Mesothelial cell of epicardium (in vitro differentiated cells): ENCODE measurements around the gene LENG1. TPM values are rescaled to one million over a fixed set of nuclear protein-coding genes. Genes with fewer than 3 reads are reported as not detected.
A peak's percentile ranks its signal among the peaks of the same experiment; 100 is the strongest.
"Not testable (repeated sequence)": the region's sequence is repeated elsewhere in the genome, so short reads cannot be mapped to it uniquely, and the experiment has no call there.

Experiments
- DNase-seq, 2 experiments: peaks; one replicate each; pipeline ENCODE4 v3.0.0; 2021; ENCODE audit warnings: low spot score in 2 of 2; ENCODE audit not compliant: unreplicated experiment in 2 of 2
- H3K27ac Mint-ChIP-seq: 2 replicates; pipeline ENCODE4 v1.8.0; 2021; ENCODE audit warnings: mixed read lengths
- H3K27me3 Mint-ChIP-seq: 2 replicates; pipeline ENCODE4 v1.8.0; 2021; ENCODE audit warnings: low read depth, mixed read lengths
- H3K36me3 Mint-ChIP-seq: 2 replicates; pipeline ENCODE4 v1.8.0; 2021; ENCODE audit warnings: mixed read lengths
- H3K4me1 Mint-ChIP-seq: 2 replicates; pipeline ENCODE4 v1.8.0; 2021; ENCODE audit warnings: mixed read lengths
- H3K4me3 Mint-ChIP-seq: 2 replicates; pipeline ENCODE4 v1.8.0; 2021; ENCODE audit warnings: mild to moderate bottlenecking, moderate library complexity, mixed read lengths
- H3K9me3 Mint-ChIP-seq: 2 replicates; pipeline ENCODE4 v1.8.0; 2021; ENCODE audit warnings: mixed read lengths
- CTCF ChIP-seq: fragments of 200-600 bp; sonication (generic); IDR thresholded peaks from one replicate; pipeline ENCODE4 v1.5.0; 2021; ENCODE audit warnings: antibody characterized with exemption; ENCODE audit not compliant: unreplicated experiment
- total RNA-seq: library from RNA; stranded (reverse); gene quantifications from 3 replicates; pipeline ENCODE4 v1.2.1, GENCODE V29; 2021

LENG1 gene
- total RNA-seq, 1 donor from 2014 or later = 6.4 TPM

DNA sequence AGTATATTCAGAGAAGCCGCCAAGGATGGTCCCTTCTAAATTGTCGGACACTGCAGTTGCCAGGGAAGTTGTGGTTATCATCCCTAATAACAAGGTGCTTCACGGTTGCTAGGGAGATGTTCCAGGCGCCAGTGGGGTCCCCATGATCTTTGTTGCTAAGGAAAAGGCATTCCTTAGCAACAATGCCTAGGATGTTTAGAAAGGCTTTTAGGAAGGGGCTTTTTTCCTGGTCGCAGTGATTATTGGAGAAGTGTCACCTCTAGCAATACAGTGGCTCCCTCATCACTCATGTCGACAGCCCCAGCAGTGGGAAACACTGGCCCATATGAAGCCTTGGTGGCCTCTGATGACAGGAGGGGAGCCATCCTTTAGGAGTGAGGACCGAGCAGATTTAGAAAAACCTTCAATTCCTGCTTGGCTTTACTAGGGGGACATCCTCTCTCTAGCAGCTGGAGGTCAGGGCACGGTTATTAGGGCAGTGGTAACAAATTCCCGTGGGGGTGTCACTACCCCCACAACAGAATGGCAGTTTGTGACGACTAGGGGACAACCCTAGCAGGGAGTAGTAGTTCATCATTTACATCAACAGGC lies 19.8 kb upstream of the LENG1 start:
- no peak overlapping the region for H3K4me3 Mint-ChIP-seq

DNA sequence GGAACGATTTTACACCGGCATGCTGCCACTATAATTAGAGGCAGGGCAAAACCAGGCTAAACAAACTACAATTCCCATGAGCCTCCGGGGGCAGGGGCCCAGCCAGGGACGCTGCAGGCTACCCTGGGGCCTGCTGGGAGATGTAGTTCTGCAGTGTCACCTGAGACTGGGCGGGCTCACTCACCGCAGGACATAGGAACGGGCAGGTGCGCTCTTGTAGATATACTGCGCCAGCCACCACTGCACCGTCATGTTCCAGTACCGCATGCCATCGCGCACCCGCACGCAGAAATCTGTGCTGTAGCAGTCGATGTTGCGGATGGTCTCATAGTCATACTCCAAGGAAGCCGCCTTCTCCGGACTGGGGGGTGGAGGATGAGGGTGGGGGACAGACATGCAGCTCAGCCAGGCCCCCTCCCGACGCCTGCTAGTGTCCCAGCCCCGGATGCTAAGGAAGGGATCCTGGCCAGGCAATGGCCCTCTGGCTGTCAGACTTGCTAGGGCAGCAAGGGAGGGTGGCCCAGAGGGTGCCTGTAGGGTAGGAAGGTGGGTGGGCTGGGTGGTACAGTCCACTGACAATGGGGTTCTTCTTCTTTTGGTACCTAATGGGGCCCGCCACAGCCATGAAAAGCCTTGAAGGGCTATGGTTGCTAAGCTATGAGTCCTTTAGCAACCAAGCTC lies 19.2 kb upstream of the LENG1 start:
- no peaks in the 10 kb centered on the region for H3K27me3 Mint-ChIP-seq

More for the DNA sequence above, 19.8 kb upstream of the LENG1 start:
- Mint-ChIP-seq H3K9me3 (no peaks in the 10 kb centered on the region), H3K36me3 (peaks cover 25% of the 10 kb centered on the region), H3K27ac (no peak overlapping the region), H3K4me1 (no peaks in the 10 kb centered on the region), H3K27me3 (no peaks in the 10 kb centered on the region)
- no peak for DNase-seq
- no peak for TF ChIP-seq CTCF

DNA sequence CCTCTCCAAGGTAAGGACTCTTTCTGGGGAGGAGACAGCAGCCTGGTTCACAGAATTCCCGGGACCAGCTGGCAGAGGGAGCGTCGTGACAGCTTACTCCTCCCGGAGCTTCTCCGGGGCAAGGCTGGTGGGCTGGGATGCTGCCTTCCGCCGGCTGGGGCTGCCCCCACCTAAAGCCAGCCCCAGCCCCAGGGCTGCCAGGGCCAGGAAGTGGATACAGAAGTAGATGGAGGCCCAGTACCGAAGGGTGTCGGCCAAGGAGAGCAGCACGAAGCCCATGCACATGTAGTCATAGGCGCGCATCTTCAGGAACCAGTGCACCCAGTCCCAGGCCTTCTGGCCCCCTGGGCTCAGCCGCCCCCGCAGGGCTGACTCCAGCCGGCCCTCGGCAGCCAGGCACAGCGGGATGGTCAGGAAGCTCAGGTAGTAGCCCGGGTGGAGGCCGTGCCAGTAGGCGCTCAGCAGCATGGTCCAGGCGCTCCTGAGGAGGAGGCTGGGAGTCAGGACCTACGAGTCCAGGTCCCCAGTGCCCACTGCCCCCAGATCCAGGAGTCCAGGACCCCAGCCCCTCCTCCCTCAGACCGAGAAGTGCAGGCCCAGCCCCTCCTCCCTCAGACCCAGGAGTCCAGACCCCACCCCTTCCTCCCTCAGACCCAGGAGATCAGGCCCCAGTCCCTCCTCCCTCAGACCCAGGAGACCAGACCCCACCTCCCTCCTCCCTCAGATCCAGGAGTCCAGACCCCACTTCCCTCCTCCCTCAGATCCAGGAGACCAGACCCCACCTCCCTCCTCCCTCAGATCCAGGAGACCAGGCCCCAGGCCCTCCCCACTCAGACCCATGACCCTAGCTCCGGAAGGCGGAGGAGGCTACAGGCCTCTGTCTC lies 14.7 kb upstream of the LENG1 start:
- H3K4me3 Mint-ChIP-seq = no peak overlapping the region
- peaks cover 15% of the 10 kb centered on the region for H3K36me3 Mint-ChIP-seq
- no peaks in the 10 kb centered on the region for H3K9me3 Mint-ChIP-seq
- TF ChIP-seq CTCF = no peak
- peaks cover 10% of the 10 kb centered on the region for H3K4me1 Mint-ChIP-seq
- no peaks in the 10 kb centered on the region for H3K27me3 Mint-ChIP-seq
- no peak for DNase-seq
- no peak overlapping the region for H3K27ac Mint-ChIP-seq

More for the DNA sequence above, 19.2 kb upstream of the LENG1 start:
- Mint-ChIP-seq H3K9me3 (no peaks in the 10 kb centered on the region), H3K36me3 (peaks cover 19% of the 10 kb centered on the region), H3K4me3 (no peak overlapping the region), H3K27ac (no peak overlapping the region), H3K4me1 (no peaks in the 10 kb centered on the region)
- DNase-seq = no peak
- no peak for TF ChIP-seq CTCF

GRCh38 chr19:54173359-54173699 lies 13.8 kb upstream of the LENG1 start:
- Mint-ChIP-seq H3K36me3 (peaks cover 10% of the 10 kb centered on the region), H3K4me1 (peaks cover 10% of the 10 kb centered on the region), H3K27ac (no peak overlapping the region), H3K9me3 (no peaks in the 10 kb centered on the region), H3K4me3 (peak overlapping the region; percentile 79), H3K27me3 (no peaks in the 10 kb centered on the region)
- DNase-seq = no peak
- no peak for TF ChIP-seq CTCF

DNA sequence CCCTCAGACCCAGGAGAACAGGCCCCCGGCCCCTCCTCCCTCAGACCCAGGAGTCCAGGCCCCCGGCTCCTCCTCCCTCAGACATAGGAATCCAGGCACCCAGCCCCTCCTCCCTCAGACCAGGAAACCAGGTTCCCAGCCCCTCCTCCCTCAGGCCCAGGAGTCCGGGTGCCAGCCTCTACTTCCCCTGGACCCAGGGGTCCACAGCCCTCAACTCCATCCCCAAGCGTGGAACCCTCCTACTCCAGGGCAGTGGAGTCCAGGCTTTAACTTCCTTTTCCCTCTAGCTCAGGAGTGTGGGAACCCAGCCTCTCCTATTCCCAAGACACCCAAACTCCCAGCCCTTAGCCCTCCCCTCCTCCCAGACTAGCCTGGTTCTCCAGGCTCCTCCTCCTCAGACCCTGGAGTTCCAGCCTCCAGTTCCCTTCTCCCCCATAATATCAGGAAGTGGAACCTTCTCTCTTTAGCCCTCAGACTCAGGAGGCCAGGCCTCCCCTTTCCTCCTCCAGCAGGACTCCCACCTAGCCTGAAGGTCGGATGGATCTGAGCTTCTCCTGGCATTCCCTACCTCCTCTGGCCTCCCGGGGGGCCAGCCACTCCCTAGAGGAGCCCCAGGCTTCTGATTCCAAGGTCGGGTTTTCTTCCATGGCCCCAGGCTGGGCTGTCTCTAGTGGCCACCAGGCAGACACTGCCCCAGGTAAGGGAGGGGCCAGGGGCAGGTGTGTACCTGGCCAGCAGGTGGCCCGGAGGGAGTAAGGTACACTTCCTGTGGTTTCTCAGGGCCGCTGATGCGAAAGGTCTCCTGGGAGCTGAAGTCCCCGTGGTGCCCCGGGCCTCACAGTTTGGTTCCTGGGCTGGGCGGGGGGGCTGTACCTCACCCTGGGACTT lies 13.2 kb upstream of the LENG1 start, which contains the start of gene TMC4:
TSS of gene TMC4 (minus strand) at position 690 of the 888 bp plus-strand sequence. CDS start at position 647, 43 bp downstream.
- H3K27me3 Mint-ChIP-seq = no peaks in the 10 kb centered on the region
- H3K36me3 Mint-ChIP-seq = peaks cover 6% of the 10 kb centered on the region
- peaks cover 10% of the 10 kb centered on the region for H3K4me1 Mint-ChIP-seq
- H3K27ac Mint-ChIP-seq = peak within 1 kb of the TSS; percentile 90
- TF ChIP-seq CTCF = peak; percentile 18
- no peaks in the 10 kb centered on the region for H3K9me3 Mint-ChIP-seq
- no peak for DNase-seq
- H3K4me3 Mint-ChIP-seq = peak within 1 kb of the TSS; percentile 79

DNA sequence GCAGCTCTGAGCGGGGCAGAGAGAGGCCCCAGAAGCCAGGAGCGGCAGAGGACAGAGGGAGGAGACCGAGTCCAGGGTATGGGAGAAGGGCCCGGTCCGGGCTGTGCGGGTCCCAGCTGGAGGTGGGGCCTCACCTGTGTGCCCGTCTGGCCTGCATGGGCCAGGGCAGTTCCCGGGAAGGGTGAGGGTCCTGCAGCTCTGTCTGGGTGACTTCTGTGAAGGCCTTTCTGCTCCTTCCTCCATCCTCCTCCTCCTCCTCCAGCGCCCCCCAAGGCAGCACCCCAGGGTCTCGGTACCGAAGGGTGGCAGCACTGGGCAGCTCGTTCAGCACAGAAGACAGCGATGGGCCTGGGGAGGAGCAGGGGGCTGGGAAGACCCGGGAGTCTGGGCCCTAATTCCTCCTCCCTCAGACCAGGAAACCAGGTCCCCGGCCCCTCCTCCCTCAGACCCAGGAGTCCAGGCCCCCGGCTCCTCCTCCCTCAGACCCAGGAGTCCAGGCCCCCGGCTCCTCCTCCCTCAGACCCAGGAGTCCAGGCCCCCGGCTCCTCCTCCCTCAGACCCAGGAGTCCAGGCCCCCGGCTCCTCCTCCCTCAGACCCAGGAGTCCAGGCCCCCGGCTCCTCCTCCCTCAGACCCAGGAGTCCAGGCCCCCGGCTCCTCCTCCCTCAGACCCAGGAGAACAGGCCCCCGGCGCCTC lies 12.4 kb upstream of the LENG1 start:
- H3K27me3 Mint-ChIP-seq, H3K36me3 Mint-ChIP-seq, H3K4me1 Mint-ChIP-seq, H3K9me3 Mint-ChIP-seq, DNase-seq: not testable (repeated sequence)
- peak overlapping the region; percentile 54 for H3K4me3 Mint-ChIP-seq
- H3K27ac Mint-ChIP-seq = peak overlapping the region; percentile 68
